Measurements from ENCODE around the gene DAB1.

Gene DAB1

GRCh38 chr1:57341721-57342120 is 82.1 kb downstream of the DAB1 start:
- no peak for TF ChIP-seq CTCF (IDR thresholded peaks at IDR 0.05; ENCODE audit: low read depth, low read length, missing control alignments)
- no peak overlapping the region for H3K4me3 ChIP-seq (replicated peaks; ENCODE audit: low read depth, low read length)
- DNase-seq (ENCODE audit: extremely low read depth, low read depth): no peak

GRCh38 chr1:57340334-57341070 is 83.4 kb downstream of the DAB1 start:
- no peak for DNase-seq (ENCODE audit: extremely low read depth, low read depth)
- H3K4me3 ChIP-seq (replicated peaks; ENCODE audit: low read depth, low read length): no peak overlapping the region
- no peak for TF ChIP-seq CTCF (IDR thresholded peaks at IDR 0.05; ENCODE audit: low read depth, low read length, missing control alignments)

GRCh38 chr1:57337623-57338022 is 86.2 kb downstream of the DAB1 start:
- no peak for TF ChIP-seq CTCF (IDR thresholded peaks at IDR 0.05; ENCODE audit: low read depth, low read length, missing control alignments)
- no peak for DNase-seq (ENCODE audit: extremely low read depth, low read depth)

GRCh38 chr1:57336793-57337192 is 87.1 kb downstream of the DAB1 start:
- TF ChIP-seq CTCF (IDR thresholded peaks at IDR 0.05; ENCODE audit: low read depth, low read length, missing control alignments): no peak
- no peak for DNase-seq (ENCODE audit: extremely low read depth, low read depth)
- no peak overlapping the region for H3K4me3 ChIP-seq (replicated peaks; ENCODE audit: low read depth, low read length)

More at GRCh38 chr1:57337623-57338022, 86.2 kb downstream of the DAB1 start:
- no peak overlapping the region for H3K4me3 ChIP-seq (replicated peaks; ENCODE audit: low read depth, low read length)

GRCh38 chr1:57331620-57332019 is 92.2 kb downstream of the DAB1 start:
- no peak for TF ChIP-seq CTCF (IDR thresholded peaks at IDR 0.05; ENCODE audit: low read depth, low read length, missing control alignments)
- H3K4me3 ChIP-seq (replicated peaks; ENCODE audit: low read depth, low read length): no peak overlapping the region
- DNase-seq (ENCODE audit: extremely low read depth, low read depth): no peak

GRCh38 chr1:57329937-57330336 is 93.9 kb downstream of the DAB1 start:
- DNase-seq (ENCODE audit: extremely low read depth, low read depth): no peak
- TF ChIP-seq CTCF (IDR thresholded peaks at IDR 0.05; ENCODE audit: low read depth, low read length, missing control alignments): no peak
- H3K4me3 ChIP-seq (replicated peaks; ENCODE audit: low read depth, low read length): no peak overlapping the region
